HEK293T (cell line): Measurements from ENCODE around the gene DHX16.
"Not testable (repeated sequence)": the region's sequence is repeated elsewhere in the genome, so short reads cannot be mapped to it uniquely, and the experiment has no call there.

Source experiments
- CTCF ChIA-PET: fragments of 350-600 bp; formaldehyde crosslinking; extraction: SDS; loops from one replicate; lab custom pipeline; 2021; ENCODE audit warnings: antibody characterized with exemption, inconsistent platforms; lab: Yijun Ruan, JAX
- POLR2A ChIA-PET: fragments of 350-600 bp; formaldehyde crosslinking; extraction: SDS; loops from one replicate; lab custom pipeline; 2020; ENCODE audit warnings: antibody characterized with exemption, inconsistent platforms; lab: Yijun Ruan, JAX
- DNase-seq: peaks from one replicate; pipeline ENCODE4 v3.0.0; 2012; ENCODE audit warnings: mixed read lengths; ENCODE audit errors: extremely low spot score
- ARNT ChIP-seq: fragments of 450-650 bp; IDR thresholded peaks from 2 replicates; pipeline ENCODE4 v1.6.1; 2017; ENCODE audit warnings: mild to moderate bottlenecking
- BHLHE40 ChIP-seq: fragments of 450-650 bp; IDR thresholded peaks from 2 replicates; pipeline ENCODE4 v1.6.1; 2016; ENCODE audit warnings: mild to moderate bottlenecking, moderate library complexity, borderline replicate concordance
- CTBP1 ChIP-seq: fragments of 450-650 bp; IDR thresholded peaks from 2 replicates; pipeline ENCODE4 v1.6.1; 2016; ENCODE audit warnings: borderline replicate concordance
- ELF4 ChIP-seq: fragments of 450-650 bp; IDR thresholded peaks from 2 replicates; pipeline ENCODE4 v1.6.1; 2017; ENCODE audit warnings: antibody characterized with exemption
- FOXA1 ChIP-seq: fragments of 450-650 bp; IDR thresholded peaks from 2 replicates; pipeline ENCODE4 v1.6.1; 2016; ENCODE audit warnings: mild to moderate bottlenecking
- FOXK2 ChIP-seq: fragments of 450-650 bp; IDR thresholded peaks from 2 replicates; pipeline ENCODE4 v1.6.1; 2016; ENCODE audit warnings: mild to moderate bottlenecking
- FOXM1 ChIP-seq: fragments of 450-650 bp; IDR thresholded peaks from 2 replicates; pipeline ENCODE4 v1.6.1; 2017; ENCODE audit warnings: mild to moderate bottlenecking, borderline replicate concordance
- HDGF ChIP-seq: fragments of 450-650 bp; IDR thresholded peaks from 2 replicates; pipeline ENCODE4 v1.6.1; 2017; ENCODE audit warnings: antibody characterized with exemption, borderline replicate concordance
- L3MBTL2 ChIP-seq: fragments of 450-650 bp; conservative IDR thresholded peaks from 2 replicates; pipeline ENCODE4 v1.6.1; 2016; ENCODE audit warnings: mild to moderate bottlenecking
- LEF1 ChIP-seq: fragments of 450-650 bp; IDR thresholded peaks from 2 replicates; pipeline ENCODE4 v1.6.1; 2017; ENCODE audit warnings: mild to moderate bottlenecking, borderline replicate concordance
- NFRKB ChIP-seq: fragments of 450-650 bp; IDR thresholded peaks from 2 replicates; pipeline ENCODE4 v1.6.1; 2016; ENCODE audit warnings: mild to moderate bottlenecking, moderate library complexity
- PKNOX1 ChIP-seq: fragments of 450-650 bp; IDR thresholded peaks from 2 replicates; pipeline ENCODE4 v1.6.1; 2016
- SP1 ChIP-seq: fragments of 450-650 bp; IDR thresholded peaks from 2 replicates; pipeline ENCODE4 v1.6.1; 2017
- SUZ12 ChIP-seq: fragments of 450-650 bp; IDR thresholded peaks from 2 replicates; pipeline ENCODE4 v1.6.1; 2016; ENCODE audit warnings: mild to moderate bottlenecking
- TARDBP ChIP-seq: fragments of 450-650 bp; IDR thresholded peaks from 2 replicates; pipeline ENCODE4 v1.6.1; 2016
- ZNF384 ChIP-seq: fragments of 450-650 bp; IDR thresholded peaks from 2 replicates; pipeline ENCODE4 v1.6.1; 2016

DHX16 gene

GRCh38 chr6:30681766-30682142 lies 8.9 kb upstream of the DHX16 start:
- TF ChIP-seq FOXK2 (no peak), FOXM1 (no peak), ARNT (no peak), ZNF384 (no peak), FOXA1 (no peak), CTBP1 (no peak), NFRKB (no peak), SUZ12 (no peak)
- ChIA-PET POLR2A (interaction anchor here (0.6 to 1.7 kb wide), 7 partner anchors 9 to 49 kb away, joined by 3 to 15 read pairs (median 5); partner anchors contain the start of genes DHX16, MDC1, NRM and TUBB), CTCF (interaction anchor here (0.7 to 5.5 kb wide), 5 partner anchors 9 to 405 kb away, joined by 3 to 88 read pairs (median 5); partner anchors contain the start of genes DHX16 and TUBB)
- DNase-seq = no peak

GRCh38 chr6:30679765-30680535 lies 7.1 kb upstream of the DHX16 start:
- ChIA-PET POLR2A (interaction anchor here (1.2 to 2.7 kb wide), 6 partner anchors 8 to 51 kb away, joined by 4 to 25 read pairs (median 7); partner anchors contain the start of genes MDC1 and TUBB), CTCF (interaction anchor here (0.8 to 5.5 kb wide), 9 partner anchors 8 to 391 kb away, joined by 3 to 88 read pairs (median 7); partner anchors contain the start of gene TUBB)
- TF ChIP-seq HDGF (no peak), ELF4 (no peak)
- DNase-seq = no peak

GRCh38 chr6:30678964-30679726 lies 6.3 kb upstream of the DHX16 start:
- TF ChIP-seq SP1 (no peak), TARDBP (no peak), L3MBTL2 (no peak), FOXA1 (no peak), ZNF384 (no peak)
- ChIA-PET POLR2A (interaction anchor here (0.9 to 2.7 kb wide), 10 partner anchors 8 to 65 kb away, joined by 3 to 25 read pairs (median 4); partner anchors contain the start of genes MDC1, NRM and TUBB), CTCF (interaction anchor here (0.6 to 5.5 kb wide), 19 partner anchors 9 to 391 kb away, joined by 3 to 88 read pairs (median 4); partner anchors contain the start of genes MDC1, MRPS18B and TUBB)
- DNase-seq = peak; percentile 85

DNA sequence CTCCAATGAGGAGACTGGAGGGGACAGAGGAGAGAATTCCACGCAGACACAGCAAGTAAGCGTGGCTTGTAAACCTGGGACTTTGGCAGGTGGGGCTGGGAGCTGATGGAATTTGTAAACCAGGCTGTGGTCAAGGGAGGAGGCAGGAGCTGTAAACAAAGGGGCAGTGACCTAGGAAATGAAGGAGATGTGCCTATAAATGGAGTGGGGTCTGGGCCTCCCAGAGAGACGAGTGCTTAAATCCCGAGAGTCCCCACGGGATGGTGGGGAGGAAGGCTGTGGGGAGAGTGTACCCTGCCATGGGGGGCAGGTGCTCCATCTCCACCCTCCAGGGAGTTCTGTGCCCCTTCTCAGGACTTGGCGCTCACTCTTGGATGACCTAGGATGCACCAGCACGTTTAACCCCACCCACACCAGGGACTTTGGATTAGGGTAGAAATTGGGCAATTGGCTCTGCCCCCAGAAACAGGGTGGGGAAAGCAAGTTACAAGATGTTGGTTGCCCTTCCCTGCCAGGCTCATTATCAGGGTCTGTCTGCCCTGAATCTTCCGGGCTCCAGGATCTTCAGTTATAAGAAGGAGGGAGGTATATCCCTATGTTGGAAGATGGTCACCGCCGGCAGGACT lies 4.0 kb upstream of the DHX16 start:
- TF ChIP-seq TARDBP (no peak), SUZ12 (no peak), LEF1 (no peak), FOXA1 (no peak), FOXK2 (no peak), PKNOX1 (no peak), SP1 (no peak), ZNF384 (no peak), CTBP1 (no peak), ELF4 (no peak), HDGF (no peak), BHLHE40 (no peak), L3MBTL2 (no peak), ARNT (no peak), NFRKB (no peak), FOXM1 (no peak)
- ChIA-PET CTCF (interaction anchor here (0.7 to 0.8 kb wide), 2 partner anchors 132 to 774 kb away, joined by 3 read pairs; no protein-coding TSS in a partner anchor), POLR2A (interaction anchor here (1.1 kb wide), 1 partner anchor 40 kb away, joined by 3 read pairs; the partner anchor contains the start of gene MDC1)
- DNase-seq = no peak

DNA sequence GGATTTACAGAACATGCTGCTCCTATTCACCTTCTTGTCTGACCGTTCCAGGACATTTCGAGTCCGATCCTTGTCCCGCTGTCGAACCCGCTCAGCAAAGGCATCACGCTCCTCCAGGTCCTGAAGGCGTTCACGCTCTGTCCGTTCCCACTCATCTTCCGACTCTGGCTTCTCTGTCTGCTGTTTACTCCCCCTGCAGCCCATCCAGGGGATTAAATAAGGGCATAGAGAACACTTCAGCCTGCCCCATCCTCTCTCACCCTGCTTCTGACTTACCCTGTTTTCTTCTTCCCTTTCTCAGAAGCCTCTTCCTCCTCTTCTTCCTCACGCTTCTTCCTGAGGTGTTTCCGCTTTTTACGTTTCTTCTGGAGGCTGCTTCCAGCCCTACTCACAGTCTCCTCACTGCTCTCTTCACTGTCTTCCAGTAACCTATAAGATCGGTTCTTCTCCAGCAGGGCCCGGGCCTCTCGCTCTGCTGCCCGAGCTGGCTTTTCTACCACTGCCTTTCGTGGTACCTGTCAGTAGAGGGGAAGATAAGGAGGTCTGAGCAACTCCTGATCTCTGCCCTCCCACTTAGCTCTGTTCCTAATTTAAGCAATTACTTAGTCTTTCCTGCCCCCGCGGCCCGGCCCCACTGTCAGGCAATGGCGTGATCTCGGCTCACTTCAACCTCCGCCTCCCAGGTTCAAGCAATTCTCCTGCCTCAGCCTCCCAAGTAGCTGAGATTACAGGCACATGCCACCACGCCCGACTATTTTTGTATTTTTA lies 1.9 kb downstream of the DHX16 start:
- TF ChIP-seq SUZ12 (no peak), SP1 (no peak), HDGF (no peak), LEF1 (no peak), BHLHE40 (no peak), PKNOX1 (no peak), ARNT (no peak), FOXA1 (no peak), CTBP1 (no peak), FOXM1 (no peak)
- DNase-seq = peak; percentile 54
- POLR2A ChIA-PET = interaction anchor here (1.0 to 1.1 kb wide), 2 partner anchors 16 to 18 kb away, joined by 3 read pairs; no protein-coding TSS in a partner anchor
- CTCF ChIA-PET = no interaction called here

DNA sequence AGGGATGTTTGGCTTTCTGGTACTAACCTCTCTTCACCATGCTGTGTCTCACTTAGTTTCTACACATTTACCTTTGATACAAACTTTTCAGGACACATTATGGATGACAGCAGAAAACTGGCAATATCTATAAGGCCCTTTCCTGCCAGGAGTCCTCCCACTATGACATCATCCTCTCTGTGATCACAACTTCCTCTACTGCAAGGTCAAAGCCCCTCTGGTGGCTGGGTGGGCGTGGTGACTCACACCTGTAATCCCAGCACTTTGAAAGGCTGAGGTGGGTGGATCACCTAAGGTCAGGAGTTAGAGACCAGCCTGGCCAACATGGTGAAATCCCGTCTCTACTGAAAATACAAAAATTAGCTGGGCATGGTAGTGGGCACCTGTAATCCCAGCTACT lies 6.5 kb downstream of the DHX16 start:
- DNase-seq, CTCF ChIA-PET, POLR2A ChIA-PET: not testable (repeated sequence)
